Kidney capillary endothelial cell (primary cell): ENCODE results near the gene SLC36A3.
A peak's percentile ranks its signal among the peaks of the same experiment; 100 is the strongest.
"Not testable (repeated sequence)": the region's sequence is repeated elsewhere in the genome, so short reads cannot be mapped to it uniquely, and the experiment has no call there.

Source experiments
- DNase-seq: peaks from one replicate; pipeline ENCODE4 v3.0.0-alpha.2; 2018; ENCODE audit warnings: low spot score

The SLC36A3 gene

DNA sequence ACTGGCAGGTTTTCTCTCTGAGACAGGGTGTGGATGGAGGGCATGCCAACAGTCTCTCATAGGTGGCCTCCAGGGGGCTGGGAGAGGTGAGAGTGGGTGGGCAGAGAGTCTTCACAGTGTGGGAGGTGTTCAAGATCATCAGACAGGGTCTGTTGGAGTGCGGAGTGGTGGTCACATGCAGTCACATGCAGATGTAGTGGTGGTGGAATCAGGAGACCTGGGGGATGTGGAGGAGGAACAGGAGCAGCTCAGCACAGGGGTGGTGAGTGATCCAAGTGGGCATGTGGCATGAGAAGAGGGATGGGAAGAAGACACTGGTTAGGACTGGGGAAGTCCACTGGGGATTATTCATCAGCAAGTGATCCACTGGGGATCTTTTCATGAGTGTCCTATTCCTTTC lies 44.8 kb downstream of the SLC36A3 start:
- no peak for DNase-seq

DNA sequence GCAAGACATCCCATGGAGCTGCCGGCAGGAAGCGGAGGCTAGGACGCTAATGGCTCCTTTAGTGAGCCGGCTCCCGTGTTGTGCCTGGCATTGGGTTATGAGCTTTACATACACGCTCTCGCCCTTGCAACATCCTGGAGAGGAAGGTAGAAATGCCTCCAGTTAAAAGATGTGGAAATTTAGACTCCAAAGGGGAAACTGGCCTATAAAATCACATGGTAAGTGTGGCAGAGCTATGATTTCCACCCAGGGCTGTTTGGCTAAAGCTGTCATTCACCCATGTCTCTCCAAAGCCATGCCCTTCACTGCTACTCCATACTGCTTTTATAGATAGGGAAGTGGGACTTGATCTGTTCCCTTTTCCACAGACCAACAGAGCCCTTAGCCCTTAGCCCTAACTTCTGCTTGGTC lies 45.4 kb downstream of the SLC36A3 start:
- DNase-seq, result no peak

DNA sequence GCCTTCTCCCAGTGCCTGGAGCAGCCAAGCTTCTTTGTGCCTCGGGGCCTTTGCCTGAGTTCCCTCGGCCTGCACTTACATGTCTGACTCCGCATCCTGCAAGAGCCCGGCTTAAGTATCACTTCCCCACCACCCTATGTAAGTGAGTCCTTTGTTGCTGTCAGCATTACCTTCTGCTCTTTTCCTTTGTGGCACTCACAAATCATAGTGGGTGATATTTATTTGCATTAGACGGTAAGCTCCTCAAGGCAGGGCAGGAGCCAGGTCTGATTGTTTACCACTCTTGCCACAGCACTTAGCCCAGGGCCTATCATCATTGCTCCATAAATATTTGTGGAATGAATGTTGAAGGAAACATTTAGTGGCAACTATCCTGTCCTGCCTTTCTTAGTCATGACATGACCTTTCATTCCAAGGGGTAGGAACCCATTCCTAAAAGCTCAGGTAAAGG lies 45.8 kb downstream of the SLC36A3 start:
- DNase-seq, result no peak

DNA sequence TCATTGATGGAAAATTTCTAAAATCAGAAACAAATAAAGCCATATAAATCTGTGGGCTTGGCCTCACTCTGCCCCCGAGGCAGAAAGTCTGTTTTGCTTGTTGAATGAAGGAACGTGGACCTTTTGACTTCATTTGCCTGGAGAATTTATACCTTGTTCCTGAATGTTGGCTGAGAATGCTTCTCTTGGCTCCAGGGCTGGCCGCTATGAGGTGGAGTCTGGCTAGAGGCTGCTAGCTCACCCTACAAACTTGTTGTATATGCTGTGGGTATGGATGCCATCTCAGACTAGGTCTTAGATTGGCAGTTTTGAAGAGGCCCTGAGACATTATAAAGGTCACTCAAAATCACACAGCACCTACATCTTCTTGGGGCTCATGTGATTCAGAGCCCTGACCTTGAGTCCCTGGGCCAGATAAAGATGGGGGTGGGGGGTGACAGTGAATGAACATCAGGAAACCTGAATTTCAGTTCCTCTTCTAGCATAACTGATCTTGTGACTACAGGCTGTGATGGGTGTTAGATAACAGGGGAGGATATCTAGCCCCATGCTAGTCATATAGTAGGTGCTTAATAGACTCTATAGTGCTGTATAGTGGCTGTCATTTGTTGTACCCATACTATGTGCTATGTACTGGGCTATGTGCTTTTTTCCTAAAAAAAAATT lies 47.8 kb downstream of the SLC36A3 start:
- no peak for DNase-seq

DNA sequence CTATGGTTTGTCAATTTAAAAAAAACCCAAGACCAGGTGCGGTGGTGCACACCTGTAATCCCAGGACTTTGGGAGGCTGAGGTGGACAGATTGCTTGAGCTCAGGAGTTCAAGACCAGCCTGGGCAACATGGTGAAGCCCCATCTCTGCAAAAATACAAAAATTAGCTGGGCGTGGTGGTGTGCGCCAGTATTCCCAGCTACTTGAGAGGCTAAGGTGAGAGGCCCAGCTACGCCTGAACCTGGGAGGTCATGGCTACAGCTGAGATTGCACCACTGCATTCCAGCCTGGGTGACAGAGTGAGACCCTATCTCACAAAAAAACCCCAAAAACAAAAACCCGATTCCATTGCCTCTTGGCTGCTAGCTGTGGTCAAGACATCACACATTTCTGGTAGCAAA lies 48.6 kb downstream of the SLC36A3 start:
- not testable (repeated sequence) for DNase-seq

DNA sequence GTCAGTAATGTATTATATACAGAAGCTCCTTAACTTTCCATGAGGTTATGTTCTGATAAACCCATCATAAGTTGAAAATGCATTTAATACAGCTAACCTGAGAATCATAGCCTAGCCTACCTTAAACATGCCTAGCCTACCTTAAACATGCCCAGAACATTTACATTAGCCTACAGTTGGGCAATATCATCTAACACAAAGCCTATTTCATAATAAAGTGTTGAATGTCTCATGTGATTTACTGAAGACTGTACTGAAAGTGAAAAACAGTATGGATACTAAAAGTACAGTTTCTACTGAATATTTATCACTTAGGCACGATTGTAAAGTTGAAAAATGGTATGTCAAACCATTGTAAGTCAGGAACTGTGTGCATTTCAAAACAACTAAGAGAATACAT lies 49.0 kb downstream of the SLC36A3 start:
- no peak for DNase-seq

DNA sequence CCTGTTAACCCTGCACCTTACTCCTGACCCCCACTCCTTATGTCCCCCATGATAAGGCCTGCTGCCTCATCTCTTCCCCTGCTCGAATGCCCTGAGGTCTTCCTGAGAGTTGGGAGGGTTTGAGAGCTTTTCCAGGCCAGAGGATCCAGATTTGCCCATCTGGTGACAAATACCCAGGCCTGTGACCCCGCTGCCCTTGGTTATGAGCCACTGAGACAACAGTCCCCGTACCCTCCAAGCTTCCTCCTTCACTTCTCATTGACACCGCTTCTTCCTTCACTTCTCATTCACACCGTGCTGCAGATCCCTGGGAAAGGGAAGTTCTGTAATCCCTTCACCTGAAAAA lies 50.0 kb downstream of the SLC36A3 start:
- DNase-seq, result no peak

DNA sequence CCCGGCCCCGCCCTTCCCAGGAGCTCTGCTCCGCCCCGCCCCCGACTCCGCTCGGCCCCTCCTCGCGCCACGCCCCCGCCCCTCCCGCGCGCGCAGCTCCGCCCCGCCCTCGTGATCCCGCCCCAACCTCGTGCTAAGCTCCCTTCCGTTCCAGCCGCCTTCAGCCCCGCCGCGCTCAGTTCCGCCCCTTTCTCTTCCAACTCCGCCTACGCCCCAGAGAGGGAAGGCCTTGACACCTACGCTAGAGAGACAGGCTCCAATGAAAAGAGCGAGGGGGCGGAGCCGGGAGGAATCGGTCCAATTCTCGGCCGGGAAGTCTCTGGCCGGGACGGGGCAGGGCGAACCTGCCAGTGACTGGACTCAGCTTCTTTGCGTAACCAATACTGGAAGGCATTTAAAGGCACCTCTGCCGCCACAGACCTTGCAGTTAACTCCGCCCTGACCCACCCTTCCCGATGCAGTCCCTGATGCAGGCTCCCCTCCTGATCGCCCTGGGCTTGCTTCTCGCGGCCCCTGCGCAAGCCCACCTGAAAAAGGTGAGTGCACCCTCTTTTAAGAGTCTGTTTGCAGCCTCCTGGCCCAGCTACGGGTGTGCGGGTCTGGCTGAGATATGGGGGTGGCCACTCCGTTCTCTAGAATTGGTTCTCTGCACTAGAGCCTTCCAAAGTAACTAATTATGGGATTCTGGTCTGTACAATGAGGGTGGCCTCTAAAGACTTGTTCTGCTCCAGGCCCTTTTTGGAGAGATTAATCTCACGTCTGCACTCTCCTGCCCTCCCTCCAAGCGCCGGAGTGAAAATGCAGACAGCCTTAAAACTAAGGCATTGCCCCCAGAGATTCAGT lies 50.6 kb downstream of the SLC36A3 start, which contains the start of gene GM2A:
Gene GM2A (plus strand): TSS at position 424 of the 843 bp plus-strand sequence. CDS start 32 bp downstream, at position 456.
- DNase-seq, result peak; percentile 100

DNA sequence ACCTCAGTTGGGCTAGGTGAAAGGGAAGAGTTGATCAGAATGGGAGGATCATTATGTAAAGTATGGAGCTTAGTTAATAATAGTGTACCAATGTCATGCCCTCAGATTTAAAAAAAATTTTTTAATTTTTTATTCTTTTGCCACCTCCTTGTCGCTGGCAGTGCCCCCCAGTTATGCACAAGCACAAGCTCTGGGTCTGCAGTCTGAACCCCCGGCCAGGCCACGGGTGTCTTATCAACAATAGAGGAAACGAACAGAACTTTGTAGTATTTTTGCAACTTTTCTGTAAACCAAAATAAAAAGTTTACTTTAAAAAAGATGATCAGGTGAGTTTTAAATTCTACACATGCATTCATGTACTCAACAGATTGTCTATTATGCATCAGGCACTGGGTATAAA lies 51.9 kb downstream of the SLC36A3 start:
- no peak for DNase-seq

DNA sequence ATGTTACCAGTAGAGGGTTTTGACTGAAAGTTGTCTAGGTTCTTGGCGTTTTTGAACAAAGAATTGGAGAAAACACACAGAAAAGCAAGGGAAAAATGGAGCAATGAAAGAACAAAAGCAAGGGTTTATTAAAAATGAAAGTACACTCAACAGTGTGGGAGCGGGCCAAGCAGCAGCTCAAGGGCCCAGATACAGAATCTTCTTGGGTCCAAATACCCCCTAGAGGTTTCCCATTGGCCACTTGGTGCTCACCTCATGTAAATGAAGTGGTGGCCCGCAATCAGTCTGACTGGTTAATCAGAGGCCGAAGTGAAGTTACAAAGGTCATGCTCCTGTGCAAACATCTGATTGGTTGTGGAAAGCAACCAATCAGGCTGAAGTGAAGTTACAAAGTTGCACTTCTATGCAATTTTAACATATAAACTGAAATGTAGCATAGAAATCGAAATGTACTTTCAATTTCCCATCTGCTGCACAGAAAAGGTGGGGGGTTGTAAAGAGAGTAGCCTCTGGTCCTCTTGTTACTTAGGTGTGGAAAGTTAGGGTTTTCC lies 52.5 kb downstream of the SLC36A3 start:
- no peak for DNase-seq

DNA sequence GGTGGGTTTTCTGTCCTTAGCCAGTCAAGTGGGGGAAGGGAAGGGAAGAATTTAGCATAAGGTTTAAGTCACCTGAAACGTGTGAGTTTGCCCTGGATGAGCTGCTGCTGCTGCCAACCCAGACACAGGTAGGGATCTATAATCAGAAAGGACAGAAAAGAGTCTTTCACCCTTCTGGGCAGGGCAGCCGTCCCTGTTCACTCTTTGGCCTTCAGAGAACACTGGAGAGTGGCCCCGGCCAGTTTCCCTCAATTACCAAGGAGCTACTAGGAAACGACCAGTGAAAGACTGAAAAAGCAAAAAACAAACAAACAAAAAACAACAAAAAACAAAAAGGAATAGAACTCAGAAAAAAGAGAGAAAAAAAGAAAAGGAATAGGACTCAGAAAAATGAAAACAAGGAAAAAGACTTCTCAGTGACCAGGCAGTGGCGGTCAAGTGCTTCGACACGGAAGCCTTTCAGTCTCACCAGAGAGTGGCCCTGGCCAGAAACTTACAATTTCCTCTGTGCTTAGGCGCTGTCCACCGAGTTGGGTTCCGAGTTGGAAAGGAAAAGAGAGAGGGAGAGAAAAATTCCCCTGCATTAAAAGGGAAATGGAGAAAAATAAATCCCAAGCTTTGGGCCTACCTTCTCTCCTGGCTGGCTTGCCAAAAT lies 53.1 kb downstream of the SLC36A3 start:
- no peak for DNase-seq

DNA sequence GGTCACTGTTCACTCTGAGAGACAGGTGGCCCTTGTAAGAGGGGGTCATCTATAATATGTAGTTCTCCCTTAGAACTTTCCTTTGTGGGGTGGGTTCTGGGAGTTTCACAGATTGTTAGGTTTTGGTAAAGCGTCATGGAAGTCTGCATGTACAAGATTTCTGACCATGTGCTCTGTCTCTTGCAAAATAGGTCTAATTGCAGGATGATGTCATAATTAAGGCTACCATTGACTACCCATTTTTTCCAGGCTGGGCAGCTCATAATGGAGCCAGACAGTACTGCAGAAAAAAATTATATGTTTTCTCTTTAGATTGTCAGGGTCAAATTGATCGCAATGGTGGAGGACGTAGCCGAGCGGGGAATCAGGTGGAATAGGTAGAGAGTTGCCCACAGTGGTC lies 54.3 kb downstream of the SLC36A3 start:
- no peak for DNase-seq

DNA sequence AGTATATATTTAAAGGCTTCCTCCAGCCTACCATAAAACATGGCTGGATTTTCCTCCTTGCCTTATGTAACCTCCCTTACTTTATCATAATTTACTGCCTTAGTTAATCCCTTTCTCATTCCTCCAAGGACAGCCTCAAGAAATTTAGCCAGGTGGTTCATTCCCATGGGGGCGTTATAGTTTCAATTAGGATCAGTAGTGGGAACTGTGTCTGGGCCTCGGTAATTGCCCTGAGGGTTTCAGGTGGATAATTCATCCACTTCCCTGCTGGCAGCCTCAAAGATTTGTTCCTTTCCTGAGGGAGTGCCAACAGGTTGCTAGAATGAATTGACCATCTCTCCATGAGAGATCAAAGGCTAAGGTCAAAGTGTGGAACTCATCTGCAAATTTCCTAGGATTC lies 54.9 kb downstream of the SLC36A3 start:
- no peak for DNase-seq

DNA sequence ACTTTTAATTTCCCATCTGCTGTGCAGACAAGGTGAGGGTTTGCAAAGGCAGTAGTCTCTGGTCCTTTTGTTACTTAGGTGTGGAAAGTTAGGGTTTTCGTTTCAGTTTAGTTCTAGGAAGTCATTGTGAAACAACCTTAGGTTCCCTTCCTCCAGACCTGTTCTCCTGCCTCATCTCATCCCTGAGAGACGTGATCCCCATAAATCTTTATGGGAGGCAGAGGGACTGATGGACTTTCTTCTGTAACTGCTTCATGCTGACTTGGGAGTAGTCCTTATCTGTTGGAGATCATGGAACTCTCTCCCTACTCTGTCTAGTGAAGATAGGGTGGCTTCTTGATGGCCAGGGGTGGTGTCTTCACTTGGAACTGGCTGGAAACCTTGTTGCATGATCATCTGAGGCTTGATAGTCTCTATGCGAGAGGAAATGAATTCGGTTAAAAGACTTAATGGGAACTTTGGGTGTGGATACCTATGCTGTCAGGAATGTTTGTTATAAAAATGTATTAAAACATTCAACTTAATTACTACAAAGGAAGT lies 57.8 kb downstream of the SLC36A3 start:
- no peak for DNase-seq

DNA sequence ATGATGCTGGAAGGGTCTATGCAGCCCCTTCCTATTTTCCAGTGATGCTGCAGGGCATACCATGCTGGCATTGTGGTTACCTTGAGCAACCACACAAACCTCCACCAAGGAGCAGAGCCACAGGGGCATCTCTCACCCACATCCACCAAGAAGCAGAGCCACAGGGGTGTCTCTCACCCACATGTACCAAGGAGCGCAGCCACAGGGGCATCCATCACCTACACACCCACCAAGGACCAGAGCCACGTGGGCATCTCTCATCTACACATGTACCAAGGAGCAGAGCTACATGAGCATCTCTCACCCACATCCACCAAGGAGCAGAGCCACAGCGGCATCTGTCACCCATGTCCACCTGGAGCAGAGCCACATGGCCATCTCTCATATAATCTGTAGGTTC lies 59.4 kb downstream of the SLC36A3 start:
- DNase-seq, result no peak

DNA sequence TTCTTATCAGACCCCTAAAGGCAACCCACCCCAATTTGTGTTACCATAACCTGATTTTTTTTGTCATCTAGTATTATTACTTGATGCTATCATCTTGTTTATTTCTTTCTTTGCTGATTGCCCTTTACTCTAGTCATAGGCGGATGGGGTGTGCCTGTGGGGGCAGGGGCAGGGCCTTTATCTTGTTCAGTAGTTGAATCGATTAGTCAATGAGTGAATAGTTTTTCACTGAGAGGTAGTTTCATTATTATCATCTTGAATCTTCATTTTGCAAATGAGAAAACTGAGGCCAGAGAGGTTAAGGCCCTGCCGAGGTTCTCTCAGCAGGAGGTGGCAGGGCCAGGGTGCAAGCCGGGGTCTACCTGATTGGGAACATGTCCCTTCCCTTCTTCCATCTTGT lies 60.0 kb downstream of the SLC36A3 start:
- DNase-seq, result no peak

DNA sequence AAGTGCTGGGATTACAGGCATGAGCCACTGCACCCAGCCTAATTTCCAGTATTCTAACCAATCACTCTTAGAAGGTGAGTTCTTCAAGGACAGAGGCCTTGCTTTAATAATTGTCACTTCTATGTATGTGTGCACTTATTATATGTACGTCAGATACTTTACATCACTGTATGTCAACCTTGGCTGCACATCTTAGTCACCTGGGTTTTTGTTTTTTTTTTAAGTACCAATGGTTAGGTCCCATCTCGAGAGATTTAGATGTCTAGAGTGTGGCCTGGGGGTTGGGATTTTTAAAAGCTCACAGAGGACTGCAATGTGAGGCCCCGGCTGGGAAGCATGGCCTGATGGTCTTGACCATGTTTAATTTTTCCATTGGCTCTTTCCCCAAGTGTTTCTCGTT lies 60.4 kb downstream of the SLC36A3 start:
- no peak for DNase-seq

DNA sequence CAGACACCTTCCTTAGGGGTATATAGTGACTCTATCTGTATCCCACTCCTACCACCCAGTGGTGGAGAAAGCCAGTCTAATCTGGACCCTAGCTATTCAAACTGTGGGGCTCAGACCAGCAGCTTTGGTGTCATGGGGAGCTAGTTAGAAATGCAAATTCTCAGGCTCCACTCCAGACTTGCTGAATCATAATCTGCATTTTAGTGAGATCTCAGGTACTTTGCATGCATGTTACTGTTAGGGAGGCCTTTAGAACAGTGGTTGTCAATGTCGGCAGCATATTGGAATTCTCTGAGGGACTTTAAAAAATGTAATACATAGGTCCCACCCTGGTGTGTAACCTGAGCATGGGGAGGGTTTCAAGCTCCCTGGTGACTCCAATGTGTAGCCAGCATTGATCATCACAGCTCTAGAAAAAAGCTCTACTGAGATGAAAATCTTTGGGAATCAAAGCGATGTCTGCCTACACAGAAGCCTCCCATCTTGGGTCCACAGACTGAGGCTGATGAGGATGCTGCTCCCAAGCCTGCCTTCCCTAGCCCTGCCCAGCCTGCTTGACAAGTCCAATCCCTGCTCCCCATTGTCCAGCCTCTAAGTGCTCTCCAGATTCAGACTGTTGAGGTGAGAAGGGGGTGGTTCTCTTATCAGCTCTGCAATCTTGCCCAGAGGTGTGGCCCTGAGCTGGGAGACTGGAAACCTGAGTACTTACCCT lies 62.5 kb downstream of the SLC36A3 start:
- no peak for DNase-seq

DNA sequence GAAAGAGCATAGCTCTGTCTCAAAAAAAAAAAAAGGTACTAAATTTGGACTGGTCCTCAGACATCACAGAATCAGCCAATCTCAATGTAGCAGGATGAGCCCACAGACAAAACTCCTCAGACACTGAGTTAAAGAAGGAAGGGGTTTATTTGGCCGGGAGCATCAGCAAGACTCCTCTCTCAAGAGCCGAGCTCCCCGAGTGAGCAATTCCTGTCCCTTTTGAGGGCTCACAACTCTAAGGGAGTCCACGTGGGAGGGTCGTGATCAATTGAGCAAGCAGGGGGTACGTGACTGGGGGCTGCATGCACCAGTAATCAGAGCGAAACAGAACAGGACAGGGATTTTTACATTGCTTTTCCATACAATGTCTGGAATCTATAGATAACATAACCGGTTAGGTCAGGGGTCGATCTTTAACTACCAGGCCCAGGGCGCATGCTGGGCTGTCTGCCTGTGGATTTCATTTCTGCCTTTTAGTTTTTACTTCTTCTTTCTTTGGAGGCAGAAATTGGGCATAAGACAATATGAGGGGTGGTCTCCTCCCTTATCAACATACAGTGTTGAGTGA lies 63.2 kb downstream of the SLC36A3 start:
- DNase-seq, result not testable (repeated sequence)

DNA sequence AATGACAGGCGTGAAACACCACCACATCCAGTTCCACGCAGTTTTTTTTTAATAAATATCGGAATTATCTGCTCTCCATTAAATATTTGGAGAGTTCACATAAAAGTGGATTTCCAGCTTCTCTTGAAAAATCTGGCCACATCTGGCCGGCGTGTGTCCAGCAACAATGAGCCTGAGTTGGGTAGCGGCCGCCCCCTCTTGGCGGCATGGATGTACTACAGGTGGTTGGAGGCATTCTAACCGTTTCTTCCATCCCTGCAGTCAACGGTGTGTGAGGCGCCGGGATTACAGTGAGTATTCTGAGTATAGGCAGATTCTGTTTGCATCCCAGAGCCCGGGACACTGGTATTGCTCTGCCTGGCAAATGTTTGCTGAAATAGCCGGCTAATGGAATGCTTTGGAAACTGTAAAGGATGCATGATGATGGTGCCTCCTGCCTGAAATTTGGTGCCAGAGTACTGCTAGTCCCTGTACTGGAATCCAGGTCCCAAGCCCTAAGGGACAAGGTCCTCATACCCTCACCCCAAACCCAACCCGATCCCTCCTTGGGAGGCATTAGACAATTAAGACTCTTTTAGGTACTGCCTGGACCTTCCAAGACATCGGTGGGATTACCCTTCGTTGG lies 64.2 kb downstream of the SLC36A3 start:
- DNase-seq, result peak; percentile 70

DNA sequence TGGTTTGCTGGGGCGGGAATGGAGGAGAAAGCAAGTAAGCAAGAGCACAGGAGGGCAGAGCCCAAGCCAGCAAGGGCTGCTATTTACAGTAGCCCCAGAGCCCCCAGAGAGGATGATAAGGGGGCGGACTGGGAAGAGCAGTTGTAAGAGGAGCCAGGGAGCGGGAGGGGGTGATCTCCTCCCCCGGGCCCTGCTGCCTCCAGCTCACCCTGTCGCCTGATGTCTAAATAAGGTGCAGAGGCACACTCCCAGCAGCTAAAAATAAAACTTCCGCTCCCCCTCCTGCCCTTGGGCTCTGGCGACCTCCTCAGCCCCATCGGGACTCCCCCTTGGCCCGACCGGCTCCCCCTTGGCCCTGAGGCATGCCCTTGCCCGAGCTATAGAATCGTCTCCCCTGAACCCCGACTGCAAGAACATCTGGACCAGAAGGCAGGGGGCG lies 65.2 kb downstream of the SLC36A3 start:
- DNase-seq, result no peak
